SH-SY5Y (cell line): ENCODE data around the gene KRT2.

Source experiments
- GATA2 ChIP-seq: IDR thresholded peaks from 2 replicates; pipeline ENCODE4 v1.6.1; 2011; ENCODE audit warnings: mild to moderate bottlenecking, low read depth, low read length
- GATA3 ChIP-seq: IDR thresholded peaks from 2 replicates; pipeline ENCODE4 v1.6.1; 2011; ENCODE audit warnings: low read depth, mild to moderate bottlenecking, low read length, moderate library complexity

DNA sequence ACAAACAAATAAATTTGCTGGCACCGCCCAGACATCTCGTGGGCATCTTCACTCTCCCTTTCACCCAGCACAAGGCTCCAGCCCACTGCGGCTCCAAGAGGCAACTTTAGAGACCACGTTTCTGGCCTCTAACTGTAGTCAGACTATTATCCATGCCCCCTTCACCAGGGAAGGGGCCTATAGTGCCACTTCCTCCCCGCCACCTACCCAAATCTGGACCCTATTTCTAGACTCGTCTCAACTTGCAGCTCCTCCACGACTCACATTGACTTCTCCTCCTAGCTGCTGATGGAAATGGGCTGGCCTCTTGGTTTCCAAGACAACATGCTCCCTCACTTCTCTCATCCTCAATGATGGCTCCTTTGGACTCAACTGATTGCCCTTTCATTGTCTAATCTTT lies 15.9 kb upstream of the KRT2 start:
- TF ChIP-seq GATA2 (no peak), GATA3 (no peak)
